NCI-H2107 treated with DMSO at 0.1 percent for 48 hours (cell line): Measurements from ENCODE around the gene TMC1.
"Not testable (repeated sequence)": the region's sequence is repeated elsewhere in the genome, so short reads cannot be mapped to it uniquely, and the experiment has no call there.

Experiments
- DNase-seq: peaks from one replicate; lab custom pipeline; 2025; ENCODE audit not compliant: unreplicated experiment; lab: John Stamatoyannopoulos, UW

TMC1 gene

DNA sequence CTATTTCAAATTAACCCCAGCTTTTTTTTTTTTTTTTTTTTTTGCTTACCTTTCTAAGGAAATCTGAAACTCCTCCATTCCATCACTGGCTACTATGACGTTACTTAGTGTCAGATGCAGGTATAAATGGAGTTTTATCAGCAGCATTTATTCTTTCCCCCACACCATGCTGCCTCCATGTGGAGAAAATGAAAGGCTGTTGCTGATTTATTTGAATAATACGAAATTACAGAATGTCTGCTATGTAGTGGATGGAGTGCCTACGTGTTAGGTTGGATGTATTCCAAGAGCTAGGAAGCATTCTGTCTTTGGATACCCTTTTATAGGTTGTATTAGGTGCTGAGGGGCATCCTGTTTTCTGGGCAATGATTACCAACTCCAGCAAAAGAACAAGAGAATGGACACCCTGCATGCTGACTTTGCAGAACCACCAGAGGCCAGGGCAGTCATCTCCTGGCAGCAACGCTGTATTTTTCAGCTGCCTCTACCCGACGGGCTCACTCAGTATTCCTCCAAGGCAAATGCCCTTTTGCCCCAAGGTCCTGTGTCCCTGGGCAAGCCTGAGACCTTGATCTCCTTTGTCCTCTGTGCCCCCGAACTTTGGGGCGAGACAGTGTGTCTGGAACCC is 232.0 kb downstream of the TMC1 start:
- no peak for DNase-seq

DNA sequence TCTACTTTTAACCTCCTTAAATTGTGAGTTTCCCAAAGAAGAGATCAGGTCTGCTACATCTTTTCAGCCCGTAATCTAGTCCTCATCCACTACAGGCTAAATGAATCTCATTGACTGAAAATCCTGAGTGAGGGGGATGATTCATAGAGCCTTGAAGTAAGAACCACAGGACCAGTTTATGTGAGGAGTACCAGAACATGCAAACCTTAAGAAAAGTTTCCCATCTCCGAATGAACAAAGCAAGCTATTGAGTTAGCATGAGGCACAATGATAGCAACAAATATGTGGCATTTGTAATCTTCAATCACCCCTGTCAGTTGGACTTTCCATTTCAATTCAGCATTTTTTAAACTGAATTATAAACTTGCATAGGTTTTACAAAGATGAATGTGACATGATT is 234.4 kb downstream of the TMC1 start:
- DNase-seq: no peak

DNA sequence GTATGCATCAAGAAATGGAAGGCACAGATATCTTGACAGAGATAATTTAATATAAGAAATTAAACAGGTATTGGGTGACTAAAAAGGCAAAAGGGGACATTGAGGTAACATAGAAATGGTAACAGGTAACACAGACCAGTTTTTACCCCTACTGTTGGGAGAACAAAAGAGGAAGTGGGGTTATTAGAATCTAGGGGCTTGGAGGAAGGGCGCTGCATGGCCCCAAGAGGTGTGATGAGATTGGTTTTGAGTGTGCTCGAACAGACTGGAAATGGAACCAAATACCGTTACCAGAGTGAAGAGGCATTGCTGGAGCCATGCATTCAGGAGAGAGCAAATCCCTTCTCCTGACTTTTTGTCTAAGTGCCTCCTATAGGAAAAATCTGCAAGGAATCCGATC is 237.5 kb downstream of the TMC1 start:
- DNase-seq: no peak

DNA sequence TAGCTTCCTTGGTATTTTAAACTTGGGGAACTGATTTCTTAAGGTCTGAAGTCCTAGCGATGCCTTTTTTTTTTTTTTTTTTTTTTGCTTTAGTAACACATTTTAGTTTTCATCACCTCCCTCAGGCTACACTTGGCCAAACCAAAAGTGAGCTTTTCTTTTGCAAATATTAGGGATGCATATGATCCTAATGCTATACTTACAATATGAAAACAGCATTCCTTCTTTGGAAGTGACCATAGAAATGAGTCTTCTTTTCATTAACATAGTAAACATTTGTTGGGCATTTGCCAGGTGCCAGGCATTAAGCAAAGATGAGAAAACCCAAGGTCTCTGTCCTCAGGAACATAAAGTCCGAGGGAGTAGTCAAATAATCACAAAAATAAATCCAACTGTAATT is 241.6 kb downstream of the TMC1 start:
- DNase-seq: no peak

DNA sequence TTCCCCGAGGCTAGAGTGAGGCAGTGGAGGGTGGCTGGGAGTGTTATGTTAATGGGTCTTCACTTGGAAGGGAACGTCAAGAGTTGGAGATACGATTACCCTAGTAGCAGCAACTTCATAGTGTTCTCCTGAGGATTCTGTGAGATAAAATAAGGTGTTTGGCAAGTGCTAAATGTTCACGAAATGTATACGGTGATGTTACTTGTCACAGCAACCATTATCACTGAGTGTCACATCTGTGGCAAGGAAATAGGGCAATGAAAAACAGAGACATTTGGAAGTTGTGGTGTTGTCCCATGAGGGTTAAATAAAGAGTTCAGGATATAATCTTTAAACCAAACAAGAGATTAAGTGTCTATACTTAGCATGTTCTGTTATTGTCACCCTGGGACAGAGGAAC is 248.1 kb downstream of the TMC1 start:
- no peak for DNase-seq

DNA sequence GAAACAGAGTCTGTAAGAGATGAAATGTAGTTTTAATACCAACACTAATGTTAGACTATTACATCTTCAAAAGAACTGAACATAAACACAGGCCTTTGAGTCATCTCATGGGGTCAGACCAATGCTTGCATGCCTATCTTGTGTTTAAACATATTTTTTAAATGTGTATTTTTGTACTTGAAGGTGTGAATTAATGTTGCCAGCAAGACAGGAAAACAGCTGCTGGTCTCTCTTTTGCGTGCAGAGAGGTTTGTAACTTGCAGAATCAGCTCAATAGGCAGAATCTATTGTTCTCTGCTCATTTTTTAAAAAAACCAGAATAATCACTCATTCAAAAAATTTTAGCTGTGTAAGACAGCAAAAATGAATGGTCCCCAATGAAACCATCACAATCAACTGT is 251.3 kb downstream of the TMC1 start:
- DNase-seq: no peak

DNA sequence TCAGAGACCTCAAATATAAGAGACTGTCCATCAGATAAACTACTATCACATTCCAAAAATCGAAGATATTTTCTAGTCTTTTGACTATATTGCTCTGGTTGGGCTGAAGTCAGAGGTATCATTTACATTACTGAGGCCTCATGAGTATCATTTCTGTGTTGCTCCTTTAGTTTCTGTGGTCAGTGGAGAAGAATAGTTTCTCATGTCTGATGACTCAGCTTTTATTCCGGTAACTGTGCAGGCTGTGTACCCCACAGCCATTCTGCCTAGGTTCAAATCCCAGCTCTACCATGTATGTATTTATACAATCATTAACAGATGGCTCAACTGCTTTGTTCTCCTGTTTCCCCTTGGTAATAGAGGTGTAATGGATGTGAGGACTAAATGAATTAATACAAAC is 252.2 kb downstream of the TMC1 start:
- no peak for DNase-seq

DNA sequence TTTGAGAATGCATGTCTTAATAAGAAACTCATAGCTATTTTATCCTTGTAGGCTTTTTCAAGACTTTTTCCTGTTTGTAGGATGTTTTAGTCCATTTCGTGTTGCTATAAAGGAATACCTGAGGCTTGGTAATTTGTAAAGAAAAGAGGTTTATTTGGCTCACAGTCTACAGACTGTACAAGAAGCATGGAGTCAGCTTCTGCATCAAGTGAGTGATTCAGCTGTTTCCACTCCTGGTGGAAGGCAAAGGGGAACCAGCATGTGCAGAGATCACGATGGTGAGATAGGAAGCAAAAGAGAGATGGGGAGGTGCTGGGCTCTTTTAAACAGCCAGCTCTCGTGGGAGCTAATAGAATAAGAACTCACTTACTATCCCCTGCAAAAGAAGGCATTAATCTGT is 254.2 kb downstream of the TMC1 start:
- DNase-seq: no peak

DNA sequence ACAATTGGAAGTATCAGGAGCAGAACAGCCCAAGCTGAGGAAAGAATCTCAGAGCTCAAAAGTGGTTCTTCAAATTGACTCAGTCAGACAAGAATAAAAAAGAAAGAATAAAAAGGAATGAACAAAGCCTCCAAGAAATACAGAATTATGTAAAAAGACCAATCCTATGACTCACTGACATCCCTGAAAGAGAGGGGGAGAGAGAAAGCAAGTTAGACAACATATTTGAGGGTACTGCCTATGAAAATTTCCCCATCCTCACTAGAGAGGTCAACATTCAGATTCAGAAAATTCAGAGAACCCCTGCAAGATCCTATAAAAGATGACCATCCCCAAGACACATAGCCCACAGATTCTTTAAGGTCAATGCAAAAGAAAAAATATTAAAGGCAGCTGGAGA is 258.2 kb downstream of the TMC1 start:
- no peak for DNase-seq

DNA sequence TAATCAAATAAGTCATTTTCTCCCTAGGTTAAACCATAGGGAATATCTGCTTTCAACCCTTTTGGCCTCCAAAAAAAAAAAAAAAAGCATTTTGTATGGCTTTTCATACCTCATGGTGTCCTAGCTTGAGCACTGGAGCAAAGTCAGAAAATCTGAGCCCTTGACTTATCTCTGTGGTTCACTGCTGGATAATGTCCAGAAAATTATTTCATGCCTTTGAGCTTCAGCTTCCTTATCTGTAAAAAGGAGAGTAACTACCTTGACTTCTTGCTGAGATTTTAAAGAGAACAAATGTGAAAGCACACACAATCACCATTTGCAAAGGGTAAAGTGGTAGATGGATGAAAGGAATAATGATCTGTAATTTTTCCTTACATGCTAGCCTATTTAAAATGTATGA is 265.5 kb downstream of the TMC1 start:
- DNase-seq: no peak

DNA sequence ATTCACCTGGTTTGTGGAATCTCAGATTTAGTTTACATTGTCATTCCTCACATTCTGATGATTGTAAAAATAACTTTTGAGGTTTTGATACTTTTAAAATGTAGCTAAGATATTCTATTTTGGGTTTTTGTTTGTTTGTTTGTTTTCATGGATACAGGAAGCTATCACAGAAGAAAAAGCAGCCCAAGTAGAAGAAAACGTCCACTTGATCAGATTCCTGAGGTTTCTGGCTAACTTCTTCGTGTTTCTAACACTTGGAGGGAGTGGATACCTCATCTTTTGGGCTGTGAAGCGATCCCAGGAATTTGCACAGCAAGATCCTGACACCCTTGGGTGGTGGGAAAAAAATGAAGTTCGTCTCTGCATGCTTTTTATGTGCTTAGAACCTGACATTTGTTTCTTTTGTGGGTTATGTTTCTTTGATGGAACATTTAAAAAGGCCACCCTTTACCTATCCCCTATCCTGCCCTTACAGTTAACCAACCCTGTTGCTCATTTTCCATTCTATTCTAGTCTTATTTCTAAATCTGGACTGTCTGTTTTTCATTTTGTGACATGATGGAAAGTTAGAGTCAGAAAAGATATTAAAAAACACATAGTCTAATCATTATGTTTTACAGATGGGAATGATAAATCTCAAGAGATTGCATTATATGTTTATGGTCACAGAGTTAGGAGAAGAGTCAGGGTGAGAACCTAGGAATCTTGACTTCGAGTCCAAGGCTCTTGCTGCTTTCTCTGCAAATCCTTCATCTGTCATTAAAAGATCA is 267.7 kb downstream of the TMC1 start:
- DNase-seq: no peak

DNA sequence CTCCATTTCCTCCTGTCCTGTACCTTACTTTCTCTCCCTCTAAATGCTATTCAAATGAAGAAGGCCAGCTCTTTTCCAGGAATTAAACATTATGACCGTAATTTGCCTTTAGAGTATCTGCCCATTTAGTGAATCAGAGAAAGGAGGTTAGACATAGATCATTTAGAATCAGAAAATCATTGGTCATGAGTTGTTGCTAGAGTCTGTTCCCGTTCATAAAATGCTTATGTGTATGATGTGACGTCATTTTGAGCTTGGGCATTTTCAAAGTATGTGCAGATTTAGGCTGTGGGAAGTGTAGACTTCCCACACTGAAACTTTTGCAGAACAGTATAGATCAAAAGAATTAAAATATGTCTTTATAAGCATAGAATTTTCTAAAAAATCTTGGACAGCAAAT is 268.5 kb downstream of the TMC1 start:
- DNase-seq: no peak

DNA sequence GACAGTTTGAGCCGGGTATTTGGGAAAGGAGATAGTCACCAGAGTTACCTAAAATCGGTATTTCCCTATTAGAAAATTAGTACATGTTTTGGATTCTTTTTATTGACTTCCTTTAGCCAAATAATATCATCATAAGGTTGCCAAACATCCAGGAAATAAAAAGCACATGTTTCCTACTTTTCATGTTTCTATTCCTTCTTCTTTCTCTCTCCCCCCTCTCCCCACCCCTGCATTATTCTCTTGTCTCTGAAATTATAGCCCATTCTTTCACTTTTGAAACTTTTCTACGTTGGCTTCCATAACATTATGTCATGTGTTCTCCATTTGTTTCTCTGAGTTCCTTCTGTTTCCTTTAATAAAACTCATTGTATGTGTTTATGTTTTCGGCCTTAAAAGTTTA is 269.6 kb downstream of the TMC1 start:
- DNase-seq: no peak

DNA sequence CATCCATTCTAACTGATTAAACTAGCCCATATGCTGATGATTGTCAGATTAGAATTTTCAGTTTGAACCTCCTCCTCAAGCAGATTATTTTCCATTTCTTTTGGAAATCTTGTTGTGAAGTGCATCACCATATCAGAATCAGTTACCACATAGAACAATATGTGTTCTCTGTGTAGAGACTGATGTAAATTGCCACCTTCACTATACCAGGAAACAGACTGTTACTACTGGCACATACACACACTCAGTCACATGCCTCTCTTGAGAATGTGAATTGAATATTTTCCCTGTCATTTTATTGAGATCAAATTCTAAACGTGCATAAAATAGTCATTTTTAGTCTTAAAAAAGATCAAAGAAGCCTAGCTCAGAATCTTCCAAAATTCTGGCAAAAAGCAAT is 270.0 kb downstream of the TMC1 start:
- DNase-seq: no peak

DNA sequence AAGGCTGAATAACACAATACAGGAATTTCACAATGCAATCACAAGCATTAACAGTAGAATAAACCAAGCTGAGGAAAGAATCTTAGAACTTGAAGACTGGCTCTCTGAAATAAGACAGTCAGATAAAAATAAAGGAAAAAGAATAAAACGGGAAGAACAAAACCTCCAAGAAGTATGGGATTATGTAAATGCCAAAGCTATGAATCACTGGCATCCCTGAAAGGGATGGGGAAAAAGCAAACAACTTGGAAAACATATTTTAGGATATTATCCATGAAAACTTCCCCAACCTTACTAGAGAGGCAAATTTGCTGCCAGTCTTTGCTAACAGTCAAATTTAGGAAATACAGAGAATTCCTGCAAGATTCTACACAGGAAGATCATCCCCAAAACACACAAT is 273.5 kb downstream of the TMC1 start:
- DNase-seq: no peak

DNA sequence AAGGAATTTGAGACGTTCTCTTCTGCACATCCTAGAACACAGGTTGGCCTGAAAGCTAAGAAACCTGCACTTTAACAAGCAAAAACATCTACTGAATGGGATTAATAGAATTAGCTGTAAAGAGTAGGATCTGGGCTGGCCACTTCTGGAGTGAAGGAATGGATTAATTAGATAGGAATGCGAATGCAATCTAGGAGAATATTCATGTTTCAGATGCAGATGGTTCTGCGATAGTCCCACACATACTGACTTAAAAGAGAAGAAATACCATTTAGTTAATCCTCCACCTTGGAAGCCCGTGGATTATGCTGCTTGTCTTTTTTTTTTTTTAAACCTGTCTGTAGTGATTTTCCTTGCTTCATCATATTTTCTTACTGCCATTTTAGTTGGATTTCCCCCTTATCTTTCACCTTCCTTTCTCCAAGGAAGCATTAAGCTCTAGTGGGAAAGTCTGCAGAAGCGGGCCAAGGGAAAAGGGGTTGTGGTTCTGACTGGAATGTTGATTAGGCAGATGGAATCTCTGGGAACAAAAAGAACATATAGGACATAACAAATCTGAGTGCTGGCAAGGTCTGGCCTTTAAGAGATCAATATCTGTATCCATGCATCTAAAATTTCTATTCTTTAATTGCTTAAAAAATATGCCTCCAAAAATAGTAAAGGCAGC is 279.1 kb downstream of the TMC1 start:
- DNase-seq: no peak

DNA sequence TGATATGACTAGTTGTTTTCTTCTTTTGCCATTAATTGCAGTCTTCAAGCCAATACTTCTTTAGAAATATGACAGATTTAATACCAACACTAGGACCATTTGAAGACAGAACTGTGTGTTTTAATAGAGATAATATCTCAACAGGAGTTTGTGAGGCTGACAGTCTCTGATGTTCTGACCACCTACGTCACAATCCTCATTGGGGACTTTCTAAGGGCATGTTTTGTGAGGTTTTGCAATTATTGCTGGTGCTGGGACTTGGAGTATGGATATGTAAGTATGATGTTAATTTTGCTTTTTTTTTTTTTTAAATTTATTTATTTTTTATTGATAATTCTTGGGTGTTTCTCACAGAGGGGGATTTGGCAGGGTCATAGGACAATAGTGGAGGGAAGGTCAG is 283.8 kb downstream of the TMC1 start:
- no peak for DNase-seq

DNA sequence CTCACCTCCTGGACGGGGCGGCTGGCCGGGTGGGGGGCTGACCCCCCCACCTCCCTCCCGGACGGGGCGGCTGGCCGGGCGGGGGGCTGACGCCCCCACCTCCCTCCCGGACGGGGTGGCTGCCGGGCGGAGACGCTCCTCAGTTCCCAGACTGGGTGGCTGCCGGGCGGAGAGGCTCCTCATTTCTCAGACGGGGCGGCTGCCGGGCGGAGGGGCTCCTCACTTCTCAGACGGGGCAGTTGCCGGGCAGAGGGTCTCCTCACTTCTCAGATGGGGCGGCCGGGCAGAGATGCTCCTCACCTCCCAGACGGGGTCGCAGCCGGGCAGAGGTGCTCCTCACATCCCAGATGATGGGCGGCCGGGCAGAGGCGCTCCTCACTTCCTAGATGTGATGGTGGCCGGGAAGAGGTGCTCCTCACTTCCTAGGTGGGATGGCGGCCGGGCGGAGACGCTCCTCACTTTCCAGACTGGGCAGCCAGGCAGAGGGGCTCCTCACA is 285.0 kb downstream of the TMC1 start:
- DNase-seq: not testable (repeated sequence)

DNA sequence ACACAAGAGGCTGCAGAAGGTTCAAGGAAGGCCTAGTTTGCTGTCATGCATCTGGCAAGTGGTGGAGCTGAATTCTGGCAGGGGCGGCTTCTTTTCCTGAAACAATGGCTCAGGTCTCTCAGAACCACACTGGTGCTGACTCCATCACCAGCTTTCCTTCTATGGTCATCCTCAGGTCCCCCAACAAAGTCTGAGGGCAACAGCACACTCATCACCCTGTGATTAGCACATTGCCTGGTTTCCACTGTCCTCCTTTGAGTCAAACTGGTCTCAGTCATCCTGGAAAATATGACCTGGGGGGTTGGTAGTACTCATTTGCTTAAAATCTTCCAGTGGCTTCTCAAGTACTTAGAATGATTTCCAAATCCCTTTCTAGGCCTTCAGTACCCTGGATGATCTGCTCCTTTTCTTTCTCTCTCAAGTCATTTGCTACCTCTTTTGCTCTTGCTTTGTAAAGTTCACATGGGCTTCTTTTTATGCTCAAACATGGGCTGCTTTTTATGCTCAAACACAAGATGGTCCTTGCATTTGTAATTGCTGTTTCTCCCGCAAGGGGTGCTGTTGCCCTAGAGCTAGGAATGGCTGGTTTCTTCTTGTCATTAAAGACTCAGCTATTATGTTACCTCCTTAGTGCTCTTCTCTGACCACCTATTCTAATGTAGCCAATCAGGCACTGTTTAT is 286.5 kb downstream of the TMC1 start:
- no peak for DNase-seq

DNA sequence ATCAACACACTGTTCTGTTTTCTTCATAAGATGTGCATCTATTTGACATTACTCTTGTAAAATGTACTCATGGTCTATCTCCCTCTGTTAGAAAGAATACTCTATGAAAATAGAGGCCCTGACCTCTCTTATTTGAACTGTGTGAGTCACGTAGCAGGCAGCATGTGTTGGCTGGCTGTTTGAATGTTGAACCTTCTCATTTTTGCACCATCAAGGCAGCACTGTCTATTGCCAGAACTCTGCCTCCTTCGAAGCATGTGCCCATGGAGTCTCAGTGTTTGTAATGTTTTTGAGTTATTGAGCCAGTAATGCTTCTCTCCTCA is 287.0 kb downstream of the TMC1 start:
- no peak for DNase-seq

DNA sequence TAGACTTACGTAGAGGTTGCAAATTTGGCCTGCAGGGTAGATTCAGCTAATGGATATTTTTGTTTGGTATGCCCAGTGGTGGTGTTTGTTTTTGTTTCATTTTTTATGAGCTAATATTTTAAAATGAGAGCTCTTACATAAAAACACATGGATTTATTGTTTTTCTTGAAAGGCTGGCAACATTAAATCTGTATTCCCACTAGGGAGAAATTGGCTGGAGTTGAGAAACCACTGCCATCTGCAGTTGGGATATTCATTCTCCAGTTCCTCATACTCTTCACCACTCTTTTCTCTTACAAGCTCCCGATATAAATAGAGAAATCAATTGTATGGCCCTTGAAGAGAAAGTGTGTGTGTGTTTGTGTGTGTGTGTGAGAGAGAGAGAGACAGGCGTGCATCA is 288.2 kb downstream of the TMC1 start:
- no peak for DNase-seq

DNA sequence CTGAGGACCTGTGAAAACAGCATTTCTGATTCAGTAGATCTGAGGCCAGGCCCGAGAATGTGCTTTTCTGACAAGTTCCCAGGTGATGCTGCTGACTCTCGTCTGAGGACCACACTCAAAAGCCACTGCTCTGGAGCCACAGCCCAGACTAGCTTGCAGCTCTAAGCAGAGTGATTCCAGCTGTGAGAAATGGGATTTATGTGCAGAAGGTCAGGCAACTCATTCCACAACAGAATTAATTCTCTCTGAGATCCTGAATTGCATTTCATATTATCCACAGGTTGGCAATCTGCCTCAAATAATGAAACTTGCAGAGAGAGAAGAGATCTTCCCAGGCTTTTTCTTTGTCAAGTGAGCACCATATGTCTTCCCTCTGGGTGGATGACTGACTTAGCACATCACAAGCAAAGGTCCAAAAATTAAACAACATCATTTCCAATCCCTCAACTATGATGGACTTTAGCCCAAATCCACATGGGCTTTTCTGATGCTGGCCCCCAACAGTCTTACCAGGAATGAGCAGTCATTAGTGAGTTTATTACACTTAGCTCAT is 291.2 kb downstream of the TMC1 start:
- DNase-seq: no peak
